GM23338 (cell line): ENCODE results near the gene GRM4. TPM values are rescaled to one million over a fixed set of nuclear protein-coding genes. Genes with fewer than 3 reads are reported as not detected.

ENCODE experiments used
- ATAC-seq: fragments of 200-7000 bp; cut with Tn5 transposase; 3 replicates; pipeline ENCODE4 v1.9.1; 2020
- DNase-seq: peaks from one replicate; pipeline ENCODE4 v3.0.0-alpha.2; 2015; ENCODE audit warnings: low spot score
- H2AFZ ChIP-seq: fragments of 200-600 bp; sonication (generic); 2 replicates; pipeline ENCODE4 v1.8.0; 2016; ENCODE audit warnings: antibody characterized with exemption, mild to moderate bottlenecking, moderate library complexity
- H3F3A ChIP-seq: fragments of 200-600 bp; sonication (generic); replicated peaks from 2 replicates; pipeline ENCODE4 v1.8.0; 2017; ENCODE audit warnings: antibody characterized with exemption, mixed run types, low read depth
- H3K27ac ChIP-seq: fragments of 200-600 bp; sonication (generic); 2 replicates; pipeline ENCODE4 v1.6.1; 2016; ENCODE audit warnings: low read depth
- H3K27me3 ChIP-seq: fragments of 200-600 bp; sonication (generic); 2 replicates; pipeline ENCODE4 v1.8.0; 2016; ENCODE audit warnings: mild to moderate bottlenecking, mixed run types, moderate library complexity; ENCODE audit not compliant: insufficient read depth
- H3K36me3 ChIP-seq: fragments of 200-600 bp; sonication (generic); 2 replicates; pipeline ENCODE4 v1.8.0; 2016; ENCODE audit warnings: mild to moderate bottlenecking; ENCODE audit not compliant: insufficient read depth
- H3K4me1 ChIP-seq: fragments of 200-600 bp; sonication (generic); 2 replicates; pipeline ENCODE4 v1.8.0; 2016; ENCODE audit warnings: mild to moderate bottlenecking, moderate library complexity; ENCODE audit not compliant: insufficient read depth
- H3K4me2 ChIP-seq: fragments of 200-600 bp; sonication (generic); 2 replicates; pipeline ENCODE4 v1.7.1; 2017; ENCODE audit warnings: mixed run types
- H3K4me3 ChIP-seq: fragments of 200-600 bp; sonication (generic); 2 replicates; pipeline ENCODE4 v1.6.1; 2016; ENCODE audit warnings: mixed run types
- H3K79me2 ChIP-seq: fragments of 200-600 bp; sonication (generic); replicated peaks from 2 replicates; pipeline ENCODE4 v1.8.0; 2017; ENCODE audit warnings: mild to moderate bottlenecking; ENCODE audit not compliant: insufficient read depth
- H3K9me2 ChIP-seq: fragments of 200-600 bp; sonication (generic); 2 replicates; pipeline ENCODE4 v1.8.0; 2017; ENCODE audit not compliant: insufficient read depth
- H4K20me1 ChIP-seq: fragments of 200-600 bp; sonication (generic); replicated peaks from 2 replicates; pipeline ENCODE4 v1.8.0; 2017; ENCODE audit warnings: mild to moderate bottlenecking; ENCODE audit not compliant: insufficient read depth
- H3K27ac Mint-ChIP-seq: 2 replicates; pipeline ENCODE4 v1.8.0; 2020; ENCODE audit warnings: inconsistent platforms, mild to moderate bottlenecking, moderate library complexity, mixed read lengths
- H3K27me3 Mint-ChIP-seq: 3 replicates; pipeline ENCODE4 v1.8.0; 2022; ENCODE audit warnings: low read depth, mild to moderate bottlenecking, moderate library complexity, mixed read lengths, inconsistent platforms; ENCODE audit not compliant: insufficient read depth, poor library complexity
- H3K36me3 Mint-ChIP-seq: 3 replicates; pipeline ENCODE4 v1.8.0; 2021; ENCODE audit warnings: low read depth, mild to moderate bottlenecking, inconsistent platforms, moderate library complexity, mixed read lengths
- H3K4me1 Mint-ChIP-seq: 3 replicates; pipeline ENCODE4 v1.8.0; 2020; ENCODE audit warnings: mild to moderate bottlenecking, inconsistent platforms, mixed read lengths
- H3K4me3 Mint-ChIP-seq: 3 replicates; pipeline ENCODE4 v1.8.0; 2021; ENCODE audit warnings: moderate library complexity, mild to moderate bottlenecking, inconsistent platforms, mixed read lengths
- H3K9me3 Mint-ChIP-seq: 3 replicates; pipeline ENCODE4 v1.8.0; 2020; ENCODE audit warnings: moderate library complexity, mild to moderate bottlenecking, inconsistent platforms, mixed read lengths
- CREB1 ChIP-seq: fragments of 250-450 bp; sonication (Bioruptor Pico); IDR thresholded peaks from 2 replicates; pipeline ENCODE4 v1.5.0; 2020; ENCODE audit warnings: low read depth, mild to moderate bottlenecking, moderate library complexity
- CTCF ChIP-seq, 2 experiments: fragments of 200-600 bp in 1 of 2; sonication (generic) in 1 of 2; conservative IDR thresholded peaks; 2 replicates each; pipeline versions ENCODE4 v1.5.1 to v1.6.1; 2016 to 2017; ENCODE audit warnings: antibody characterized with exemption in 2 of 2, low read depth in 2 of 2, mild to moderate bottlenecking in 2 of 2, moderate library complexity in 1 of 2
- EZH2 ChIP-seq: fragments of 200-600 bp; sonication (generic); IDR thresholded peaks from one replicate; pipeline ENCODE4 v1.8.0; 2017; ENCODE audit warnings: antibody characterized with exemption, mild to moderate bottlenecking, low read depth; ENCODE audit not compliant: unreplicated experiment
- EZH2phosphoT487 ChIP-seq: fragments of 200-600 bp; sonication (generic); IDR thresholded peaks from one replicate; pipeline ENCODE4 v1.8.1; 2018; ENCODE audit warnings: antibody characterized with exemption; ENCODE audit not compliant: unreplicated experiment
- JUNB ChIP-seq: IDR thresholded peaks from one replicate; pipeline ENCODE4 v1.6.1; 2016; ENCODE audit warnings: antibody characterized with exemption; ENCODE audit not compliant: unreplicated experiment
- NANOG ChIP-seq: IDR thresholded peaks from 2 replicates; pipeline ENCODE4 v1.6.1; 2016; ENCODE audit warnings: antibody characterized with exemption, borderline replicate concordance
- POLR2AphosphoS5 ChIP-seq: IDR thresholded peaks from 2 replicates; pipeline ENCODE4 v1.6.1; 2016; ENCODE audit warnings: antibody characterized with exemption, low read depth
- REST ChIP-seq: IDR thresholded peaks from one replicate; pipeline ENCODE4 v1.6.1; 2018; ENCODE audit warnings: antibody characterized with exemption; ENCODE audit not compliant: unreplicated experiment
- STAT1 ChIP-seq: IDR thresholded peaks from one replicate; pipeline ENCODE4 v1.6.1; 2016; ENCODE audit warnings: antibody characterized with exemption; ENCODE audit not compliant: unreplicated experiment
- ZNF114 ChIP-seq: fragments of 250-450 bp; sonication (Bioruptor Pico); IDR thresholded peaks from 2 replicates; pipeline ENCODE4 v1.5.0; 2020; ENCODE audit warnings: mild to moderate bottlenecking, moderate library complexity
- ZNF331 ChIP-seq: fragments of 250-450 bp; sonication (Bioruptor Pico); IDR thresholded peaks from 2 replicates; pipeline ENCODE4 v1.5.0; 2020; ENCODE audit warnings: low read depth, mild to moderate bottlenecking, moderate library complexity
- polyA plus RNA-seq: library from polyadenylated mRNA; unstranded; fragments of >200 nt; fragmentation: Nextera tagmentation; extraction: Ambion mirVana; gene quantifications from 2 replicates; pipeline ENCODE4 v1.2.1, GENCODE V29; 2016
- total RNA-seq: library from RNA; depleted of rRNA; stranded (reverse); fragments of >200 nt; shearing (Covaris generic); gene quantifications from 2 replicates; pipeline ENCODE4 v1.2.3, GENCODE V29; 2014

The GRM4 gene
- total and polyA plus RNA-seq, 2 experiments from 2014 or later = 7.0 to 30.6 TPM

- no peak for TF ChIP-seq REST
- TF ChIP-seq POLR2AphosphoS5 = no peak
- no peak for TF ChIP-seq CREB1 (CRISPR knock-in tag)
- TF ChIP-seq EZH2 = no peak
Observed at GRCh38 chr6:33993091-33993490, 152.8 kb downstream of the GRM4 start (continued).

- peaks cover 4% of the 10 kb centered on the region; the same call in 2 of the 3 replicates for H3K9me3 Mint-ChIP-seq
- H3K36me3 Mint-ChIP-seq = no peaks in the 10 kb centered on the region
- H3K27ac ChIP-seq = no peak overlapping the region
- H3K27me3 Mint-ChIP-seq = peaks cover 40% of the 10 kb centered on the region
- no peaks in the 10 kb centered on the region for H3F3A ChIP-seq
- no peak overlapping the region for H3K4me3 Mint-ChIP-seq
- H3K36me3 ChIP-seq = no peaks in the 10 kb centered on the region
- TF ChIP-seq CTCF (conservative IDR thresholded peaks at IDR 0.05; ENCODE audit: low read depth in 2 of 2) = no peak
- TF ChIP-seq NANOG = no peak
- TF ChIP-seq EZH2 = no peak
- TF ChIP-seq ZNF114 (CRISPR knock-in tag) = no peak
- no peak for TF ChIP-seq EZH2phosphoT487
- no peaks in the 10 kb centered on the region for H4K20me1 ChIP-seq
- no peak overlapping the region for H3K4me3 ChIP-seq
- H3K79me2 ChIP-seq = no peaks in the 10 kb centered on the region
- no peak overlapping the region for H3K4me2 ChIP-seq
- no peaks in the 10 kb centered on the region for H3K27me3 ChIP-seq
- no peak overlapping the region for H2AFZ ChIP-seq
- ATAC-seq (no peak), DNase-seq (no peak)
- no peak overlapping the region for H3K27ac Mint-ChIP-seq
- H3K4me1 Mint-ChIP-seq = peaks cover 11% of the 10 kb centered on the region
- no peaks in the 10 kb centered on the region for H3K9me2 ChIP-seq
- H3K4me1 ChIP-seq = 0 out of 2 replicates have a peak, but pooled peaks cover 5% of the 10 kb centered on the region
Observed at GRCh38 chr6:33992191-33992590, 153.7 kb downstream of the GRM4 start.

GRCh38 chr6:33991610-33992009 lies 154.3 kb downstream of the GRM4 start:
- Histone ChIP-seq H4K20me1 (no peaks in the 10 kb centered on the region), H2AFZ (no peak overlapping the region), H3K9me2 (no peaks in the 10 kb centered on the region), H3K36me3 (no peaks in the 10 kb centered on the region), H3F3A (no peaks in the 10 kb centered on the region), H3K4me1 (0 out of 2 replicates have a peak, but pooled peaks cover 5% of the 10 kb centered on the region), H3K4me2 (no peak overlapping the region), H3K4me3 (no peak overlapping the region), H3K27me3 (no peaks in the 10 kb centered on the region), H3K27ac (no peak overlapping the region), H3K79me2 (no peaks in the 10 kb centered on the region)
- Mint-ChIP-seq H3K4me1 (peaks cover 11% of the 10 kb centered on the region), H3K27me3 (peaks cover 41% of the 10 kb centered on the region), H3K9me3 (peaks cover 9% of the 10 kb centered on the region), H3K36me3 (0 out of 3 replicates have a peak, but pooled peaks cover under 1% of the 10 kb centered on the region), H3K27ac (no peak overlapping the region), H3K4me3 (no peak overlapping the region)
- no peak for ATAC-seq
- no peak for DNase-seq
- TF ChIP-seq JUNB (no peak), NANOG (no peak), STAT1 (no peak), ZNF331 (CRISPR knock-in tag) (no peak), CTCF (conservative IDR thresholded peaks at IDR 0.05; ENCODE audit: low read depth in 2 of 2) (no peak), EZH2phosphoT487 (no peak)
